Spleen (tissue), 11 donors: Measurements from ENCODE around the gene MYO3B. TPM values are rescaled to one million over a fixed set of nuclear protein-coding genes. Genes with fewer than 3 reads are reported as not detected.

ENCODE experiments used
- DNase-seq: peaks from one replicate; pipeline ENCODE4 v3.0.0-alpha.2; 2020
- H3K27ac ChIP-seq, 8 donors: fragments of 200-600 bp; sonication (generic) in 7 of 8; 1 replicate in 4 of 8; 2 replicates in 4 of 8; pipeline versions ENCODE4 v1.5.0 to v1.8.0; 2016 to 2021; ENCODE audit warnings: inconsistent platforms in 4 of 8, mild to moderate bottlenecking in 4 of 8, moderate library complexity in 1 of 8
- H3K27me3 ChIP-seq, 7 donors: fragments of 200-600 bp; sonication (generic) in 6 of 7; replicated peaks in 1 of 7; 1 replicate in 4 of 7; 2 replicates in 3 of 7; pipeline versions ENCODE4 v1.5.0 to v1.8.0; 2016 to 2021; ENCODE audit warnings: inconsistent platforms in 3 of 7, mild to moderate bottlenecking in 1 of 7
- H3K36me3 ChIP-seq, 6 donors: fragments of 200-600 bp; sonication (generic) in 5 of 6; 1 replicate in 4 of 6; 2 replicates in 2 of 6; pipeline versions ENCODE4 v1.5.0 to v1.8.0; 2016 to 2021; ENCODE audit warnings: inconsistent platforms in 2 of 6
- H3K4me1 ChIP-seq, 6 donors: fragments of 200-600 bp; sonication (generic) in 5 of 6; 1 replicate in 3 of 6; 2 replicates in 3 of 6; pipeline versions ENCODE4 v1.5.0 to v1.8.0; 2016 to 2021; ENCODE audit warnings: inconsistent platforms in 3 of 6
- H3K4me3 ChIP-seq, 8 donors: fragments of 200-600 bp; sonication (generic) in 7 of 8; 1 replicate in 4 of 8; 2 replicates in 4 of 8; pipeline versions ENCODE4 v1.5.0 to v1.8.0; 2016 to 2021; ENCODE audit warnings: inconsistent platforms in 4 of 8, mild to moderate bottlenecking in 4 of 8, moderate library complexity in 2 of 8
- H3K9me3 ChIP-seq, 8 donors: fragments of 200-600 bp; sonication (generic) in 7 of 8; 1 replicate in 4 of 8; 2 replicates in 4 of 8; pipeline versions ENCODE4 v1.5.0 to v1.8.0; 2016 to 2021; ENCODE audit warnings: inconsistent platforms in 4 of 8
- POLR2A ChIP-seq, 3 donors: fragments of 450-650 bp; IDR thresholded peaks; one replicate each; pipeline ENCODE4 v1.5.1; 2017; ENCODE audit warnings: antibody characterized with exemption in 3 of 3, mild to moderate bottlenecking in 1 of 3
- POLR2AphosphoS5 ChIP-seq, 3 donors: sonication (generic); formaldehyde crosslinking; IDR thresholded peaks; one replicate each; pipeline ENCODE4 v1.5.1; 2017; ENCODE audit warnings: antibody characterized with exemption in 3 of 3
- WGBS, 5 donors: extraction: QIAGEN DNeasy Blood & Tissue Kit in 3 of 5; methylation state at CpG; one replicate each; pipeline versions ENCODE4 v1.1.5 to v1.1.7; 2013 to 2018; 5-methylcytosine and 5-hydroxymethylcytosine counted together
- intact Hi-C: fragments of 100-400 bp; cut with DNase I; formaldehyde crosslinking; loops from one replicate; pipeline ENCODE4 v1.15.0; 2023; ENCODE audit warnings: low total_unique reads
- polyA plus RNA-seq, 3 donors: library from polyadenylated mRNA; stranded (reverse); fragments of 200-250 nt; gene quantifications; one replicate each; pipeline ENCODE4 v1.2.1, GENCODE V29; 2013
- total RNA-seq, 7 donors: library from RNA; depleted of rRNA in 3 of 7; stranded (reverse); fragments of >200 nt in 3 of 7; fragmentation: NEBNext Ultra II Directional in 4 of 7; extraction: Animal tissue kit (Norgen Biotek cat#: 25700) in 4 of 7; gene quantifications; one replicate each; pipeline versions ENCODE4 v1.1.0 to v1.2.1, GENCODE V29; 2016 to 2021
- TF ChIP-seq, protein P1 (sequence below), 11 experiments: fragments of 200-600 bp in 7 of 11; fragments of 450-650 bp in 4 of 11; sonication (generic) in 4 of 11; IDR thresholded peaks in 8 of 11; conservative IDR thresholded peaks in 3 of 11; 1 replicate in 7 of 11; 2 replicates in 4 of 11; pipeline versions ENCODE4 v1.4.0 to v1.8.0; 2016 to 2021; ENCODE audit warnings: antibody characterized with exemption in 11 of 11, inconsistent platforms in 4 of 11, mild to moderate bottlenecking in 1 of 11
- donor health status: healthy with polysubstance abuse.
- donor health status: DM: no; HTN: no; CAD: no; lungs with moderate emphysema.
- donor health status: DM: no; HTN: no; CAD: no.
- donor health status: Bipolar disorder and iron deficiency.
- donor health status: healthy.
- donor health status: DM: no; HTN: no; CAD: no.
- donor health status: DM: yes; HTN: yes; CAD: no.

The MYO3B gene
- total and polyA plus RNA-seq, 10 donors, result 0.03 to 2.0 (median 0.58) TPM; not detected in 4

DNA sequence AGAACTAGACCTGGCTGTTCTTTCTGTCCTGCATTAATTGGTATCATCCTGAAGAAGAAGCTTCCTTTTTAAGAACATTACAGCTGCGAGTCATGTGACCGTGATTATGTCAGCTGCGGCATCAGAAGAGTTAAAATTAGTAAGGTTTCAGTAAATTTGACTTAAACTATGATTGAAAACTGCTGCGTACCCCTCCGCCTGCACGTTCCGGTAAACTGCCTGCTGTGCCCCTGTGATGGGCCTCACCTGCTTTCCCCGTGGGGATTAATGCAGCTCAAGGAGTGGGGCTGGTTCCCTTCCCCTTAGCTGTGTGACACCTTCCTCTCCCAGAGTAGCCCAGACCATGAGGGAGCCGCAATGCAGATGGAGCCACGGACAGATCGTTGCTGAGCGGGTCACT lies 36.1 kb upstream of the MYO3B start:
- H3K27ac ChIP-seq, result peak overlapping the region in 1 of 8 donors; percentile 35
- intact Hi-C loops, result no loop called here
- no peak for DNase-seq
- peaks cover 0 to 23% (median 2%) of the 10 kb centered on the region in 6 donors for H3K4me1 ChIP-seq
- no peak for TF ChIP-seq POLR2AphosphoS5 (IDR thresholded peaks at IDR 0.05)
- no peak overlapping the region for H3K4me3 ChIP-seq
- H3K36me3 ChIP-seq, result no peaks in the 10 kb centered on the region
- WGBS, 5 donors, result 78 to 84% (median 82%) methylated on average over 12 of the region's 12 CpGs
- H3K27me3 ChIP-seq, result no peaks in the 10 kb centered on the region
- H3K9me3 ChIP-seq, result no peaks in the 10 kb centered on the region

DNA sequence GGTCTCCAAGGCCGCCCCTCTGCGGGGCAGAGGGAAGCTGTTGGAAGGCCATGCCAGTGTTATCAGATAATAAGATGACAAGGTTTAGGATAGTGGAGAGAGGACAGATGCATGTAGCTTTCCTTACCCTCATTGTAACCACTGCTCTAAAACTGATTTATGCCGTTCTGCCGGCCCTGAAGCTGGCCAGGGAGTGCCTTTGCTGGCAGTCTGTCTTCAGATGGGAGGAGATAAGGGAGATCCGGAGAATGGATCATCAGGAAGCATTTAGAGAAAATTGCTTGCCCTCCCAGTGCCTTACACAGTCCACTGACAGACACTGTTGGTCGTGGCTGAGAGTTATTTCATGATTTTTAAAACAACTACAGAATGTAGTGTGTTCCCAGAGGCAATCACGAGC lies 35.4 kb upstream of the MYO3B start:
- H3K27me3 ChIP-seq, result no peaks in the 10 kb centered on the region
- WGBS, 5 donors, result 60 to 68% (median 66%) methylated on average over 7 of the region's 7 CpGs
- peak overlapping the region in 1 of 8 donors; percentile 35 for H3K27ac ChIP-seq
- no peaks in the 10 kb centered on the region for H3K36me3 ChIP-seq
- no peak for DNase-seq
- H3K4me3 ChIP-seq, result no peak overlapping the region
- peaks cover 0 to 23% (median 2%) of the 10 kb centered on the region in 6 donors for H3K4me1 ChIP-seq
- no peaks in the 10 kb centered on the region for H3K9me3 ChIP-seq
- intact Hi-C loops, result no loop called here
- TF ChIP-seq POLR2AphosphoS5 (IDR thresholded peaks at IDR 0.05) (no peak), POLR2A (IDR thresholded peaks at IDR 0.05) (no peak)
- TF ChIP-seq, protein P1, sequence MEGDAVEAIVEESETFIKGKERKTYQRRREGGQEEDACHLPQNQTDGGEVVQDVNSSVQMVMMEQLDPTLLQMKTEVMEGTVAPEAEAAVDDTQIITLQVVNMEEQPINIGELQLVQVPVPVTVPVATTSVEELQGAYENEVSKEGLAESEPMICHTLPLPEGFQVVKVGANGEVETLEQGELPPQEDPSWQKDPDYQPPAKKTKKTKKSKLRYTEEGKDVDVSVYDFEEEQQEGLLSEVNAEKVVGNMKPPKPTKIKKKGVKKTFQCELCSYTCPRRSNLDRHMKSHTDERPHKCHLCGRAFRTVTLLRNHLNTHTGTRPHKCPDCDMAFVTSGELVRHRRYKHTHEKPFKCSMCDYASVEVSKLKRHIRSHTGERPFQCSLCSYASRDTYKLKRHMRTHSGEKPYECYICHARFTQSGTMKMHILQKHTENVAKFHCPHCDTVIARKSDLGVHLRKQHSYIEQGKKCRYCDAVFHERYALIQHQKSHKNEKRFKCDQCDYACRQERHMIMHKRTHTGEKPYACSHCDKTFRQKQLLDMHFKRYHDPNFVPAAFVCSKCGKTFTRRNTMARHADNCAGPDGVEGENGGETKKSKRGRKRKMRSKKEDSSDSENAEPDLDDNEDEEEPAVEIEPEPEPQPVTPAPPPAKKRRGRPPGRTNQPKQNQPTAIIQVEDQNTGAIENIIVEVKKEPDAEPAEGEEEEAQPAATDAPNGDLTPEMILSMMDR (IDR thresholded peaks at IDR 0.05 in 8 of 11, conservative IDR thresholded peaks at IDR 0.05 in 3 of 11), result no peak

DNA sequence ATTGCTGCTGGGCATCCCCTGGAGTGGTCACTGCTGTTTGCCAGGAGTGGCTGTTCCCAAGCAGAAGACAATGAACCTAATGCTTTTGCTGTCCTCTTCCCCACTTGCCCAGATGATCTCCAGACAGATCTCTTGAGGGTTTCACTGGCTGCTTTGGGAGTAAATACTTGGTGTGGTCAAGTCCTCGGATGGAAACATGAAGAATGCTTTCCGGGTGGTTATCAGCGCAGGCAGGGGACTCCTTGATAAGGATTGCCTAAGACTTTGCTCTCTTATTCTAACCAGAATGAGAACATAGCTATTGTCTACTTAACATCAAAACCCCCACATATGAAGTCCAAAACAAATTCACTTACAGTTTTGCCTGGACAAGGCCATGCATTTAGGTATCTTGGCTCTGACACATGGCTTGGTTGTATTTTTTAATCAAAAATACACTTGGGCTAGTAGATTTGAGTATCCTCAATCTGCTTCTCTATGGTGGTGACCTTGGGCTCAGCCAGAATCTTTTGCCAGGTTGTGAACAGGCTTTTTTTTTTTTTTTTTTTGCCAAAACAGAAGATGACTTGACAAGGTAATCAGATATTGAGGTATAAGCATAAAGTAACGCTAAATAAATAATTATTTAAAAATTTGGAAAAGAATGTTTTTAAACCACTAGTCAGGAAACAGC lies 34.8 kb upstream of the MYO3B start:
- intact Hi-C loops, result no loop called here
- peak overlapping the region in 1 of 8 donors; percentile 35 for H3K27ac ChIP-seq

DNA sequence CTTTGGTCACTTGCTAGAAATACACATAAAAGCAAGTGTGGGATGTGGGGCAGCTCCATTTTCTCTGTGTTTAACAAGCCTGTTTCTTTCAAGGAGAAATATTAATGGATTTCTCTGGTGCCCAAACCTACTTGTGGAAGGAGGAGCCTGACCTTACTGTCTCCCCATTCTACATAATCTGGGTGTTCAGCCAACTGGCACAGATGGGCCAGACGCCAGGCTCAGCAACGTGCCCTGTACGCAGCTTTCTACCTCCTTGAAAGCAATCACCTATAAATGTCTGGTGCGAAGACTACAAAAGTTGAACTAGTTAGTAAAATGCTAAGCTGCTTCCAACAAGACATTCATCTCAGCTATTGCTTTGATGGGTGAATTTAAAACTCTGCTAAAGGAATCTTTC lies 33.2 kb upstream of the MYO3B start:
- Histone ChIP-seq H3K27ac (no peak overlapping the region), H3K36me3 (no peaks in the 10 kb centered on the region), H3K27me3 (no peaks in the 10 kb centered on the region), H3K4me1 (peaks cover 0 to 23% (median 2%) of the 10 kb centered on the region in 6 donors), H3K4me3 (no peak overlapping the region), H3K9me3 (no peaks in the 10 kb centered on the region)
- TF ChIP-seq POLR2A (IDR thresholded peaks at IDR 0.05) (no peak), POLR2AphosphoS5 (IDR thresholded peaks at IDR 0.05) (no peak)
- TF ChIP-seq, protein P1 (IDR thresholded peaks at IDR 0.05 in 8 of 11, conservative IDR thresholded peaks at IDR 0.05 in 3 of 11), result no peak
- intact Hi-C loops, result no loop called here
- WGBS, 5 donors, result 88 to 93% (median 89%) methylated on average over 4 of the region's 4 CpGs
- DNase-seq, result no peak

More for the DNA sequence above, 34.8 kb upstream of the MYO3B start:
- no peak for DNase-seq
- Histone ChIP-seq H3K4me3 (no peak overlapping the region), H3K27me3 (no peaks in the 10 kb centered on the region), H3K36me3 (no peaks in the 10 kb centered on the region), H3K9me3 (no peaks in the 10 kb centered on the region), H3K4me1 (peaks cover 0 to 23% (median 2%) of the 10 kb centered on the region in 6 donors)
- 77 to 90% (median 80%) methylated on average over 4 of the region's 4 CpGs for WGBS, 5 donors
- no peak for TF ChIP-seq POLR2A (IDR thresholded peaks at IDR 0.05)
- TF ChIP-seq POLR2AphosphoS5 (IDR thresholded peaks at IDR 0.05), result no peak
- TF ChIP-seq, protein P1 (IDR thresholded peaks at IDR 0.05 in 8 of 11, conservative IDR thresholded peaks at IDR 0.05 in 3 of 11), result no peak
